Stimulated activated effector memory CD8-positive, alpha-beta T cell treated with anti-CD3 and anti-CD28 coated beads, Interleukin-12 subunit alpha, Interleukin-12 subunit beta, amount 100 ng/mL, for 72 hours (primary cell): Measurements from ENCODE around the gene SAMD9.
"Not testable (repeated sequence)": the region's sequence is repeated elsewhere in the genome, so short reads cannot be mapped to it uniquely, and the experiment has no call there.

Experiments
- ATAC-seq: fragments of 150-1000 bp; cut with Tn5 transposase; 2 replicates; pipeline ENCODE4 v1.10.0; 2021
- DNase-seq, 2 donors: peaks; one replicate each; pipeline ENCODE4 v3.0.0; 2021 to 2022; ENCODE audit warnings: low spot score in 2 of 2
- H3K27ac Mint-ChIP-seq: one replicate; pipeline ENCODE4 v1.8.0; 2022; ENCODE audit warnings: mild to moderate bottlenecking, mixed read lengths
- H3K36me3 Mint-ChIP-seq: one replicate; pipeline ENCODE4 v1.8.0; 2022; ENCODE audit warnings: mild to moderate bottlenecking, mixed read lengths
- H3K4me1 Mint-ChIP-seq: one replicate; pipeline ENCODE4 v1.8.0; 2022; ENCODE audit warnings: mixed read lengths
- H3K4me3 Mint-ChIP-seq: one replicate; pipeline ENCODE4 v1.8.0; 2022; ENCODE audit warnings: mild to moderate bottlenecking, mixed read lengths
- H3K9me3 Mint-ChIP-seq: one replicate; pipeline ENCODE4 v1.8.0; 2022; ENCODE audit warnings: mixed read lengths

SAMD9 gene

GRCh38 chr7:93060865-93061264 lies 56.9 kb downstream of the SAMD9 start:
- H3K27ac Mint-ChIP-seq = no peak overlapping the region
- H3K4me1 Mint-ChIP-seq = peaks cover 6% of the 10 kb centered on the region
- ATAC-seq = peak; percentile 66
- no peaks in the 10 kb centered on the region for H3K36me3 Mint-ChIP-seq
- no peak overlapping the region for H3K4me3 Mint-ChIP-seq
- no peaks in the 10 kb centered on the region for H3K9me3 Mint-ChIP-seq
- DNase-seq = no peak

GRCh38 chr7:93060025-93060424 lies 57.8 kb downstream of the SAMD9 start:
- DNase-seq (no peak), ATAC-seq (no peak)
- Mint-ChIP-seq H3K4me1 (peaks cover 6% of the 10 kb centered on the region), H3K36me3 (no peaks in the 10 kb centered on the region), H3K9me3 (no peaks in the 10 kb centered on the region), H3K4me3 (no peak overlapping the region), H3K27ac (no peak overlapping the region)

GRCh38 chr7:93056621-93057020 lies 61.2 kb downstream of the SAMD9 start:
- not testable (repeated sequence) for DNase-seq, H3K27ac Mint-ChIP-seq, H3K9me3 Mint-ChIP-seq, H3K36me3 Mint-ChIP-seq, H3K4me3 Mint-ChIP-seq, ATAC-seq
- peaks cover 15% of the 10 kb centered on the region for H3K4me1 Mint-ChIP-seq

GRCh38 chr7:93055543-93056107 lies 62.2 kb downstream of the SAMD9 start:
- DNase-seq (no peak), ATAC-seq (peak; percentile 51)
- Mint-ChIP-seq H3K4me1 (peaks cover 15% of the 10 kb centered on the region), H3K36me3 (no peaks in the 10 kb centered on the region), H3K4me3 (no peak overlapping the region), H3K9me3 (no peaks in the 10 kb centered on the region), H3K27ac (no peak overlapping the region)

- Mint-ChIP-seq H3K36me3 (no peaks in the 10 kb centered on the region), H3K4me3 (no peak overlapping the region), H3K4me1 (peaks cover 15% of the 10 kb centered on the region), H3K9me3 (no peaks in the 10 kb centered on the region), H3K27ac (no peak overlapping the region)
- DNase-seq (no peak), ATAC-seq (no peak)
Measured at GRCh38 chr7:93054975-93055374, 62.8 kb downstream of the SAMD9 start.

- Mint-ChIP-seq H3K36me3 (no peaks in the 10 kb centered on the region), H3K9me3 (no peaks in the 10 kb centered on the region), H3K4me3 (peak overlapping the region; percentile 30), H3K4me1 (peaks cover 13% of the 10 kb centered on the region), H3K27ac (peak overlapping the region; percentile 74)
- no peak for DNase-seq
- no peak for ATAC-seq
Measured at GRCh38 chr7:93053949-93054943, 63.5 kb downstream of the SAMD9 start.

GRCh38 chr7:93053209-93053948 lies 64.4 kb downstream of the SAMD9 start:
- Mint-ChIP-seq H3K9me3 (no peaks in the 10 kb centered on the region), H3K4me1 (peaks cover 8% of the 10 kb centered on the region), H3K27ac (peak overlapping the region; percentile 74), H3K4me3 (peak overlapping the region; percentile 30), H3K36me3 (no peaks in the 10 kb centered on the region)
- DNase-seq (no peak), ATAC-seq (no peak)

- Mint-ChIP-seq H3K4me3 (no peak overlapping the region), H3K36me3 (no peaks in the 10 kb centered on the region), H3K9me3 (no peaks in the 10 kb centered on the region), H3K27ac (no peak overlapping the region), H3K4me1 (peaks cover 8% of the 10 kb centered on the region)
- DNase-seq (no peak), ATAC-seq (no peak)
Measured at GRCh38 chr7:93051660-93052059, 66.1 kb downstream of the SAMD9 start.
